SU-DHL-6 (cell line): ENCODE data around the gene KIF1A.
A peak's percentile ranks its signal among the peaks of the same experiment; 100 is the strongest.

ENCODE experiments used
- H2AFZ ChIP-seq: fragments of 200-600 bp; sonication (generic); 2 replicates; pipeline ENCODE4 v1.6.1; 2014; ENCODE audit warnings: low read depth, mild to moderate bottlenecking, moderate library complexity, mixed read lengths, antibody characterized with exemption, low read length; ENCODE audit not compliant: severe bottlenecking
- H3F3A ChIP-seq: fragments of 200-600 bp; shearing (Covaris generic); 2 replicates; pipeline ENCODE4 v1.6.0; 2016; ENCODE audit warnings: antibody characterized with exemption, mild to moderate bottlenecking; ENCODE audit not compliant: insufficient read depth
- H3K27ac ChIP-seq: fragments of 200-600 bp; sonication (generic); 2 replicates; pipeline ENCODE4 v1.5.1; 2016; ENCODE audit warnings: low read depth, mild to moderate bottlenecking, low read length, moderate library complexity, mixed read lengths
- H3K27me3 ChIP-seq: fragments of 200-600 bp; sonication (generic), shearing (Covaris generic); 2 replicates; pipeline ENCODE4 v1.6.0; 2014; ENCODE audit warnings: mild to moderate bottlenecking, low read length
- H3K36me3 ChIP-seq: fragments of 200-600 bp; sonication (generic); 2 replicates; pipeline ENCODE4 v1.6.1; 2014; ENCODE audit warnings: mild to moderate bottlenecking, low read length, mixed read lengths
- H3K4me2 ChIP-seq: fragments of 300-600, 200-600 bp; shearing (Covaris generic), sonication (generic); 2 replicates; pipeline ENCODE4 v1.6.0; 2014; ENCODE audit warnings: low read length, low read depth, mild to moderate bottlenecking; ENCODE audit not compliant: poor library complexity, severe bottlenecking
- H3K4me3 ChIP-seq: fragments of 200-600 bp; sonication (generic); 2 replicates; pipeline ENCODE4 v1.5.1; 2014; ENCODE audit warnings: antibody characterized with exemption, low read length, mild to moderate bottlenecking, mixed read lengths; ENCODE audit not compliant: insufficient read depth, poor library complexity, severe bottlenecking
- H3K79me2 ChIP-seq: fragments of 200-600 bp; sonication (generic); 2 replicates; pipeline ENCODE4 v1.6.1; 2014; ENCODE audit warnings: mild to moderate bottlenecking, low read length, moderate library complexity; ENCODE audit not compliant: insufficient read depth
- H3K9ac ChIP-seq: fragments of 200-600 bp; sonication (generic); 2 replicates; pipeline ENCODE4 v1.7.0; 2014; ENCODE audit warnings: mild to moderate bottlenecking, low read length
- H3K9me2 ChIP-seq: fragments of 200-600 bp; sonication (generic); replicated peaks from 2 replicates; pipeline ENCODE4 v1.6.1; 2014; ENCODE audit warnings: low read length; ENCODE audit not compliant: insufficient read depth
- H3K9me3 ChIP-seq: fragments of 200-600 bp; sonication (generic); 2 replicates; pipeline ENCODE4 v1.6.1; 2014; ENCODE audit warnings: low read length, mixed read lengths; ENCODE audit not compliant: insufficient read depth
- H4K20me1 ChIP-seq: fragments of 200-600 bp; sonication (generic); 2 replicates; pipeline ENCODE4 v1.6.1; 2014; ENCODE audit warnings: low read depth, mild to moderate bottlenecking, antibody characterized with exemption, low read length, moderate library complexity, mixed read lengths
- CTCF ChIP-seq: fragments of 200-600 bp; sonication (generic); IDR thresholded peaks from one replicate; pipeline ENCODE4 v1.5.1; 2017; ENCODE audit warnings: antibody characterized with exemption, mild to moderate bottlenecking, low read length, moderate library complexity; ENCODE audit not compliant: insufficient read depth, poor library complexity, severe bottlenecking
- EZH2phosphoT487 ChIP-seq: fragments of 200-600 bp; sonication (generic), shearing (Covaris generic); conservative IDR thresholded peaks from 2 replicates; pipeline ENCODE4 v1.6.1; 2018; ENCODE audit warnings: mild to moderate bottlenecking, antibody characterized with exemption, low read length, moderate library complexity, mixed read lengths

Gene KIF1A

GRCh38 chr2:240852671-240853314 lies 32.8 kb upstream of the KIF1A start:
- H3K36me3 ChIP-seq: no peaks in the 10 kb centered on the region
- H3K9ac ChIP-seq: no peak overlapping the region
- H2AFZ ChIP-seq: no peak overlapping the region
- no peak overlapping the region for H3K4me3 ChIP-seq
- no peak overlapping the region for H3K27ac ChIP-seq
- TF ChIP-seq EZH2phosphoT487 (no peak), CTCF (no peak)
- H3F3A ChIP-seq: no peaks in the 10 kb centered on the region
- H4K20me1 ChIP-seq: no peaks in the 10 kb centered on the region
- H3K4me2 ChIP-seq: no peak overlapping the region
- no peaks in the 10 kb centered on the region for H3K9me2 ChIP-seq
- H3K27me3 ChIP-seq: no peaks in the 10 kb centered on the region
- no peaks in the 10 kb centered on the region for H3K79me2 ChIP-seq
- 0 out of 2 replicates have a peak, but pooled peaks cover 6% of the 10 kb centered on the region for H3K9me3 ChIP-seq

GRCh38 chr2:240851078-240851991 lies 31.3 kb upstream of the KIF1A start:
- Histone ChIP-seq H3K9me2 (no peaks in the 10 kb centered on the region), H4K20me1 (no peaks in the 10 kb centered on the region), H2AFZ (no peak overlapping the region), H3K4me3 (no peak overlapping the region), H3K36me3 (no peaks in the 10 kb centered on the region), H3K79me2 (no peaks in the 10 kb centered on the region), H3K9ac (no peak overlapping the region), H3K27me3 (no peaks in the 10 kb centered on the region), H3K9me3 (0 out of 2 replicates have a peak, but pooled peaks cover 6% of the 10 kb centered on the region), H3F3A (no peaks in the 10 kb centered on the region), H3K27ac (no peak overlapping the region), H3K4me2 (no peak overlapping the region)
- TF ChIP-seq CTCF (peak; percentile 81), EZH2phosphoT487 (no peak)

GRCh38 chr2:240850756-240851077 lies 30.7 kb upstream of the KIF1A start:
- Histone ChIP-seq H3F3A (no peaks in the 10 kb centered on the region), H3K9me2 (no peaks in the 10 kb centered on the region), H3K4me2 (no peak overlapping the region), H3K79me2 (no peaks in the 10 kb centered on the region), H3K9ac (no peak overlapping the region), H2AFZ (no peak overlapping the region), H3K9me3 (0 out of 2 replicates have a peak, but pooled peaks cover 6% of the 10 kb centered on the region), H3K36me3 (no peaks in the 10 kb centered on the region), H3K27me3 (no peaks in the 10 kb centered on the region), H4K20me1 (no peaks in the 10 kb centered on the region), H3K27ac (no peak overlapping the region), H3K4me3 (no peak overlapping the region)
- TF ChIP-seq EZH2phosphoT487: no peak
- no peak for TF ChIP-seq CTCF
